Bronchial epithelial cell (primary cell): Measurements from ENCODE around the gene CEP112. TPM values are rescaled to one million over a fixed set of nuclear protein-coding genes. Genes with fewer than 3 reads are reported as not detected.

Experiments
- DNase-seq: peaks from one replicate; pipeline ENCODE4 v3.0.0-alpha.2; 2010; ENCODE audit warnings: low read depth
- FAIRE-seq: peaks from 2 replicates; lab custom pipeline; 2011; peaks lifted over from hg19 to GRCh38; lab: Jason Lieb, UNC
- H3K27me3 ChIP-seq: 2 replicates; pipeline ENCODE4 v1.5.1; 2011; ENCODE audit warnings: low read length; ENCODE audit not compliant: control insufficient read depth, insufficient read depth
- H3K36me3 ChIP-seq: 2 replicates; pipeline ENCODE4 v1.5.1; 2011; ENCODE audit warnings: low read length; ENCODE audit not compliant: control insufficient read depth, insufficient read depth
- H3K4me3 ChIP-seq: 2 replicates; pipeline ENCODE4 v1.5.1; 2011; ENCODE audit warnings: mild to moderate bottlenecking, low read depth, low read length, control low read depth
- total RNA-seq: library from RNA; depleted of rRNA; stranded (reverse); fragments of >200 nt; gene quantifications from 2 replicates; pipeline ENCODE4 v1.2.1, GENCODE V29; 2014
- TF ChIP-seq, protein P1 (sequence below): IDR thresholded peaks from 2 replicates; pipeline ENCODE4 v1.5.1; 2011; ENCODE audit warnings: mild to moderate bottlenecking, moderate library complexity, low read length, control low read depth, inconsistent platforms; ENCODE audit not compliant: insufficient read depth, severe bottlenecking

The CEP112 gene
- total RNA-seq, 1 donor from 2014 or later = 2.4 TPM

DNA sequence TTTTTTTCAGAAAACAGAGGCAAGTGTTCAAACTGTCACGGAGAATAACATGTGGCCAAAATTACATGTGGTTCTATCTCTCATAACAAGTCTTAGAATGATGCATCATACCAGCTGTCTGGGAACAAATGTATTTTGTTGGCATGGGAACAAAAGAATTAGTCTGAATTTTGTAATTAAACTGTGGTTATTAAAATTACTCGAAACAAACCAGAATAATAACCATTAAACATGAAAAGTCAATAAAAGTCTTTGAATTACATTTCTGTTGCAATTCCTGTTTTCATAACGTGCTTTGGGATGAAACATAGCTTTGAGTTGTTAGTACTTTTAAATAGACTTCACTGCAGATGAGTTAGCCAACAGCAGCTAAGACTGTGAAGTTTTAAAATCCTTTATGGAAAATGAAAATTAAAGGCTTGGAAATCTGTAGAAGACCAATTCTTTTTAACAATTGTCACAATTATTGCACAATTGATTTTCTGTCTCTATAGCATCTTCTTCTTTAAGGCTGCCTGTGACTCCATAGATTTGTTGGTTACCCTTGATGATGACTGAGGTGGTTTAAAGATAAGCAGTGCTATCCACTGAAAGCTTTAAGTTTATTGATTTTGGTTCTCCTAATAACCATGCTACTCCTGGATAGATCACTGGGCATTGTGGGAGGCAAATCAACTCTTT lies 512.6 kb downstream of the CEP112 start:
- H3K36me3 ChIP-seq = no peaks in the 10 kb centered on the region
- TF ChIP-seq, protein P1, sequence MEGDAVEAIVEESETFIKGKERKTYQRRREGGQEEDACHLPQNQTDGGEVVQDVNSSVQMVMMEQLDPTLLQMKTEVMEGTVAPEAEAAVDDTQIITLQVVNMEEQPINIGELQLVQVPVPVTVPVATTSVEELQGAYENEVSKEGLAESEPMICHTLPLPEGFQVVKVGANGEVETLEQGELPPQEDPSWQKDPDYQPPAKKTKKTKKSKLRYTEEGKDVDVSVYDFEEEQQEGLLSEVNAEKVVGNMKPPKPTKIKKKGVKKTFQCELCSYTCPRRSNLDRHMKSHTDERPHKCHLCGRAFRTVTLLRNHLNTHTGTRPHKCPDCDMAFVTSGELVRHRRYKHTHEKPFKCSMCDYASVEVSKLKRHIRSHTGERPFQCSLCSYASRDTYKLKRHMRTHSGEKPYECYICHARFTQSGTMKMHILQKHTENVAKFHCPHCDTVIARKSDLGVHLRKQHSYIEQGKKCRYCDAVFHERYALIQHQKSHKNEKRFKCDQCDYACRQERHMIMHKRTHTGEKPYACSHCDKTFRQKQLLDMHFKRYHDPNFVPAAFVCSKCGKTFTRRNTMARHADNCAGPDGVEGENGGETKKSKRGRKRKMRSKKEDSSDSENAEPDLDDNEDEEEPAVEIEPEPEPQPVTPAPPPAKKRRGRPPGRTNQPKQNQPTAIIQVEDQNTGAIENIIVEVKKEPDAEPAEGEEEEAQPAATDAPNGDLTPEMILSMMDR = no peak
- H3K4me3 ChIP-seq = no peak overlapping the region
- DNase-seq (no peak), FAIRE-seq (no peak)
- H3K27me3 ChIP-seq = no peaks in the 10 kb centered on the region

- H3K36me3 ChIP-seq = no peaks in the 10 kb centered on the region
- no peak overlapping the region for H3K4me3 ChIP-seq
- FAIRE-seq = no peak
- TF ChIP-seq, protein P1 = no peak
- H3K27me3 ChIP-seq = no peaks in the 10 kb centered on the region
- DNase-seq = no peak
Observed at GRCh38 chr17:65678546-65678945, 513.4 kb downstream of the CEP112 start.

- DNase-seq = peak; percentile 41
Observed at GRCh38 chr17:65677932-65678331, 514.0 kb downstream of the CEP112 start.

DNA sequence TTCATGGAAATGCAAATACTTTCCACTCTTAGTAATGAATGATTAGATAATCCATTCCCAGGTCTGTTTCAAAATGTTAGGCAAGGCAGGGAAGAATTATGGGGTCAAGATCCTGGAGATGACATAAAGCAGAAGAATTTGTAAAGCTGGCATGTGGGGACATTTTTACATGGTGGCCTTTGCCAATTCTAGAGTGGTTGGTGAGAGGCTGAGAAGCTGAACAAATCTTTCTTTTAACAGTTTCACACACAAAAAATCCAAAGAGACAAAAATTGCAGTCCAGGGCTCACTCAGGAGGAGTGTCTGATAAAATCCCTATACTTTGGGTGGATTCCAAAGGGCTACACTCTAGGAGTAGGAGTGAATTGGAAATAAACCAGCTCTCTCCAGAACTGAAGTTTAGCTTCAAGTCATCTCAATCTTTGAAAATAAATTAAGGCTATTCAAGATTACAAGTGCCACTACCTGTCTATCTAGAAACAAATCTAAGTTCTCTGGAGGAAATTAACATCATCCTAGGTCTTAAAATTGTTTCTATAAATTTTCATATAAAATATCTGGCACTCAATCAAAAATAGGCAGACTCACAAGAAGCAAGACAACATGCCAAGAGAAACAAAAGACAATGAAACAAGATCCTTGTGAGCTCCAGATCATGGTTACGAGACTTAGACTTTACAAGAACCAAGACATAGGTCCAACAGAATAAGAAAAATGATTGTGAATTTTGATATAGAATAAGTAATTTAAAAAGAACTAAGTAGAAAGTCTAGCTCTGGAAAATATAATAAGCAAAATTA lies 517.5 kb downstream of the CEP112 start:
- no peaks in the 10 kb centered on the region for H3K27me3 ChIP-seq
- no peak for DNase-seq
- no peak for FAIRE-seq
- no peaks in the 10 kb centered on the region for H3K36me3 ChIP-seq
- no peak overlapping the region for H3K4me3 ChIP-seq
- TF ChIP-seq, protein P1 = no peak

More at GRCh38 chr17:65677932-65678331, 514.0 kb downstream of the CEP112 start:
- TF ChIP-seq, protein P1 = no peak
- FAIRE-seq = no peak
- H3K27me3 ChIP-seq = no peaks in the 10 kb centered on the region
- no peaks in the 10 kb centered on the region for H3K36me3 ChIP-seq
- no peak overlapping the region for H3K4me3 ChIP-seq

DNA sequence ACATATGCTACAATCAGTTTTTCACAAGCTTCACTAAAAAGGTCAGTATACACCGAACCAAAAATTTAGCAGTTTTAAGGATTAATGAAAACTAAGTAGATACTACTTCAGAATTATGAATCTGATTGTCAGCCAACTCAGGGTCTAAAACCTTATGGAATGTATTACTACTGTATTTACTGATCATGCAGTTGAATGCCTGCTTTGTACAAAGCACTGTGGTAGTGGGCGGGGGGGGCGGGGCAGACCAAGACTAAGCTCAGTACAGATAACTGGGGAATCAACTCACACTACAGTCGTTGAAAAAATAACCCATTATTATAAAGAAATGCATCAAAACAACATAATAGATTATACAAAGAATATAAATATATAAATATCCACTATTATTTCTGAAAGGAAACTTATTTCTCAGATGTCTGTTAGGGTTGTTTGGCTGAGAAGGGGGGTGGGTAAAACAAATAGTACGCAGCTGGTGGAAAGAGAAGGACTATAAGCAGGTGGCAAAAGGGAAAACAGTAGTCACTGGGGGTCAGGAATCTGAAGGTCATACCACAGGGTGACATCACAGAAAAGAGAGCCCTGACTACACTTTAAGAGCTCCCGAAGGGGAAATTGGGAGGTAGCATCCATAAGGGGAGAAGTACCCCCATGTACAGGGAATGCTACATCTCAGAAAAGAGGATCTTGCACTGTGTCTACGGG lies 521.1 kb downstream of the CEP112 start:
- Histone ChIP-seq H3K27me3 (no peaks in the 10 kb centered on the region), H3K36me3 (no peaks in the 10 kb centered on the region), H3K4me3 (no peak overlapping the region)
- no peak for FAIRE-seq
- no peak for DNase-seq
- TF ChIP-seq, protein P1 = no peak
